T-helper 9 cell (primary cell): ENCODE data around the gene UBTD1.
A peak's percentile ranks its signal among the peaks of the same experiment; 100 is the strongest.

ENCODE experiments used
- DNase-seq: peaks from one replicate; pipeline ENCODE4 v3.0.0-alpha.2; 2020

Gene UBTD1

GRCh38 chr10:97483506-97483905 lies 15.2 kb upstream of the UBTD1 start:
- no peak for DNase-seq

- DNase-seq = no peak
Measured at GRCh38 chr10:97483921-97484320, 14.8 kb upstream of the UBTD1 start.

- DNase-seq = no peak
Measured at GRCh38 chr10:97485647-97486281, 13.0 kb upstream of the UBTD1 start.

- DNase-seq = no peak
Measured at GRCh38 chr10:97490592-97490991, 8.1 kb upstream of the UBTD1 start.

GRCh38 chr10:97494151-97494550 lies 4.6 kb upstream of the UBTD1 start:
- DNase-seq = no peak

GRCh38 chr10:97494863-97495506 lies 3.7 kb upstream of the UBTD1 start:
- DNase-seq = no peak

- peak; percentile 60 for DNase-seq
Measured at GRCh38 chr10:97497572-97498075, 1.1 kb upstream of the UBTD1 start.

- DNase-seq = peak; percentile 99
Measured at GRCh38 chr10:97498076-97498840, 466 bp upstream of the UBTD1 start, which contains the start of gene MMS19. Gene MMS19, minus strand, starts transcription at chr10:97498422. Its CDS starts 38 bp downstream, at chr10:97498384.

GRCh38 chr10:97499561-97500296 lies 1.0 kb downstream of the UBTD1 start:
- DNase-seq = no peak

GRCh38 chr10:97500297-97500575 lies 1.5 kb downstream of the UBTD1 start:
- no peak for DNase-seq

GRCh38 chr10:97502916-97503315 lies 4.2 kb downstream of the UBTD1 start:
- no peak for DNase-seq

- no peak for DNase-seq
Measured at GRCh38 chr10:97503406-97503805, 4.7 kb downstream of the UBTD1 start.

- DNase-seq = no peak
Measured at GRCh38 chr10:97505152-97505551, 6.4 kb downstream of the UBTD1 start.

GRCh38 chr10:97506199-97506991 lies 7.7 kb downstream of the UBTD1 start:
- DNase-seq = no peak

GRCh38 chr10:97508342-97508741 lies 9.6 kb downstream of the UBTD1 start:
- no peak for DNase-seq

GRCh38 chr10:97509120-97509680 lies 10.5 kb downstream of the UBTD1 start:
- no peak for DNase-seq

GRCh38 chr10:97510686-97511085 lies 12.0 kb downstream of the UBTD1 start:
- no peak for DNase-seq

GRCh38 chr10:97511711-97512440 lies 13.2 kb downstream of the UBTD1 start:
- DNase-seq = no peak

GRCh38 chr10:97512993-97513392 lies 14.3 kb downstream of the UBTD1 start:
- no peak for DNase-seq

GRCh38 chr10:97514344-97514743 lies 15.6 kb downstream of the UBTD1 start:
- DNase-seq = no peak

- no peak for DNase-seq
Measured at GRCh38 chr10:97515271-97515978, 16.7 kb downstream of the UBTD1 start.
